T-cell (primary cell): Measurements from ENCODE around the gene TBC1D14. TPM values are rescaled to one million over a fixed set of nuclear protein-coding genes. Genes with fewer than 3 reads are reported as not detected.

ENCODE experiments used
- ATAC-seq, 4 experiments: fragments of 200-7000 bp in 3 of 4; fragments of 150-1000 bp in 1 of 4; cut with Tn5 transposase; replicated peaks in 1 of 4; 1 replicate in 3 of 4; 2 replicates in 1 of 4; pipeline ENCODE4 v1.10.0; 2021; ENCODE audit warnings: moderate library complexity in 3 of 4, mild to moderate bottlenecking in 2 of 4, moderate number of reproducible peaks in 1 of 4
- CTCF ChIA-PET, 2 donors: fragments of 300-600 bp; sonication (Branson Sonifier 250); formaldehyde crosslinking; loops; one replicate each; lab custom pipeline; 2022; ENCODE audit warnings: antibody characterized with exemption in 2 of 2; lab: Charles Lee
- POLR2A ChIA-PET, 2 donors: fragments of 300-600 bp; sonication (Branson Sonifier 250); formaldehyde crosslinking; loops; one replicate each; lab custom pipeline; 2022; ENCODE audit warnings: antibody characterized with exemption in 2 of 2; lab: Charles Lee
- DNase-seq, 35 experiments: peaks; one replicate each; pipeline versions ENCODE4 v3.0.0 to v3.0.0-alpha.2; 2013 to 2023
- H3K27ac ChIP-seq: one replicate; pipeline ENCODE4 v1.5.1; 2013; ENCODE audit warnings: low read length
- H3K27me3 ChIP-seq, 2 experiments: replicated peaks in 1 of 2; 1 replicate in 1 of 2; 2 replicates in 1 of 2; pipeline versions ENCODE4 v1.6.1 to v1.7.0; 2013; ENCODE audit warnings: low read length in 1 of 2, mixed read lengths in 1 of 2; ENCODE audit not compliant: control insufficient read depth in 2 of 2, insufficient read depth in 2 of 2; ENCODE audit errors: extremely low read depth in 1 of 2
- H3K36me3 ChIP-seq, 2 donors: 1 replicate in 1 of 2; 2 replicates in 1 of 2; pipeline versions ENCODE4 v1.6.1 to v1.7.0; 2013; ENCODE audit warnings: low read length in 1 of 2; ENCODE audit not compliant: control insufficient read depth in 2 of 2, insufficient read depth in 1 of 2; ENCODE audit errors: extremely low read depth in 1 of 2
- H3K4me1 ChIP-seq, 2 experiments: 1 replicate in 1 of 2; 2 replicates in 1 of 2; pipeline versions ENCODE4 v1.6.1 to v1.7.0; 2013; ENCODE audit warnings: low read length in 2 of 2, mixed read lengths in 1 of 2; ENCODE audit not compliant: insufficient read depth in 2 of 2, control insufficient read depth in 1 of 2; ENCODE audit errors: extremely low read depth in 1 of 2
- H3K4me3 ChIP-seq, 2 donors: 1 replicate in 1 of 2; 2 replicates in 1 of 2; pipeline versions ENCODE4 v1.5.1 to v1.7.0; 2013; ENCODE audit warnings: mild to moderate bottlenecking in 2 of 2, low read length in 1 of 2, moderate library complexity in 1 of 2; ENCODE audit not compliant: control insufficient read depth in 1 of 2; ENCODE audit errors: extremely low read depth in 1 of 2
- H3K9me3 ChIP-seq: 2 replicates; pipeline ENCODE4 v1.7.0; 2013
- H3K27ac Mint-ChIP-seq, 2 donors: one replicate each; pipeline ENCODE4 v1.8.0; 2020 to 2021; ENCODE audit warnings: mild to moderate bottlenecking in 2 of 2, mixed read lengths in 2 of 2
- H3K27me3 Mint-ChIP-seq, 2 donors: one replicate each; pipeline ENCODE4 v1.8.0; 2021 to 2022; ENCODE audit warnings: mixed read lengths in 2 of 2
- H3K36me3 Mint-ChIP-seq: one replicate; pipeline ENCODE4 v1.8.0; 2021; ENCODE audit warnings: mixed read lengths
- H3K4me1 Mint-ChIP-seq, 3 donors: one replicate each; pipeline ENCODE4 v1.8.0; 2020 to 2022; ENCODE audit warnings: mixed read lengths in 3 of 3, mild to moderate bottlenecking in 1 of 3
- H3K4me3 Mint-ChIP-seq, 3 donors: one replicate each; pipeline ENCODE4 v1.8.0; 2020 to 2022; ENCODE audit warnings: mild to moderate bottlenecking in 3 of 3, mixed read lengths in 3 of 3, moderate library complexity in 3 of 3
- H3K9me3 Mint-ChIP-seq, 3 donors: one replicate each; pipeline ENCODE4 v1.8.0; 2020 to 2022; ENCODE audit warnings: mixed read lengths in 3 of 3
- WGBS: methylation state at CpG from one replicate; pipeline ENCODE4 v1.1.5; 2013; ENCODE audit warnings: missing lambda C conversion rate; ENCODE audit not compliant: insufficient coverage; 5-methylcytosine and 5-hydroxymethylcytosine counted together
- total RNA-seq, 35 experiments: library from RNA in 6 of 35; stranded (reverse) in 6 of 35; fragments of 120-200 nt in 1 of 35; gene quantifications; one replicate each; pipeline versions ENCODE4 v1.2.1 to v1.2.4 and lab custom pipeline; 2013 to 2026

Gene TBC1D14
- total RNA-seq, 5 donors from 2014 or later (not counting 1 experiment from before 2014, with no cell fraction given): 44.2 to 73.8 (median 62.3) TPM

DNA sequence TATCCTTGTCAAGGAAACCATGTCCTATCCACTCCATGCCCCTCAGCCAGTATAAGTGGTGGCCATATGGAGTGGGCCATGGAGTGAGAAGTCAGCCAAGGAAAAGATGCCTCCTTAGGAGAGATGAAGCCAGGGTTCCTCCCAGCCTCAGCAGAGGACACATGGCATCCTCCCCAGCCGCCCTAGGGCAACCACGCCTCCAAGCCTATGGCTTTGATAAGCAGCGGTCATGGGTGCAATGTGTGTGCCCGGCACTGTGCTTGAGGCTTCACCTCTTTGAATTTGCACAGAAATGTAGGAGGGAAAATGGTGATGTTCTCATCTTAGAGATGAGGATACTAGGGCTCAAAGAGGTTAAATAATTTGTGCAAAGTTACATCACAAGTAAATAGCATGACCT, 34.6 kb upstream of the TBC1D14 start:
- no peak overlapping the region for H3K4me3 Mint-ChIP-seq
- peaks cover 16 to 81% of the 10 kb centered on the region in 2 donors for H3K36me3 ChIP-seq

DNA sequence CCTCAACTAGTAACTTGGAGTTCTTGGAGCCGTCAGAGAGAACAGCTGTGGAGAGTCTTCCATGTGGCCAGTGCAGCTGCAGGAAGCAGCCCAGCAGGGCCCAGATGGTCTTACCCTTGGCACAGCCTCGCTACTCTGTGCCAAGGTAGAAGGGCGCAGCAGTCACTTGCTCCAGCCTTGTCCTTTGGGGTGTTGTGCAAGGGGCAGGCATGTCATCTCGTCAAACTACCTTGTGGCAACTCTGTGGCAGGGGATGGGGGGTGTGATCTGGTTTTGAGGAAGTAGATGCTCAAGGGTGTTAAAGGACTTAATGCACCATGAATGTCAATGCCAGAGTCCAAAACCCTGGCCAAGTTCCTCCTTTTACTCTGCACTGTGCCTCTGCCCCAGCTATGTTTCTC, 34.2 kb upstream of the TBC1D14 start:
- POLR2A ChIA-PET: interaction anchor here in 1 of 2 donors (0.5 kb wide), 1 partner anchor 158 kb away, joined by 4 read pairs; no protein-coding TSS in a partner anchor
- Mint-ChIP-seq H3K9me3 (no peaks in the 10 kb centered on the region), H3K36me3 (peaks cover 32% of the 10 kb centered on the region), H3K4me1 (peaks cover 5 to 7% (median 5%) of the 10 kb centered on the region in 3 donors), H3K4me3 (no peak overlapping the region), H3K27ac (no peak overlapping the region), H3K27me3 (no peaks in the 10 kb centered on the region)
- CTCF ChIA-PET: interaction anchor here (0.5 to 3.9 kb wide), 3 partner anchors 134 to 156 kb away, joined by 4 to 77 read pairs (median 64); partner anchors contain the start of gene BLOC1S4 (in 1 of the 2)
- WGBS: 82% methylated on average over 4 of the region's 4 CpGs
- ATAC-seq: no peak
- peak in 6 of 35 experiments; percentile 21 to 57 (median 31) for DNase-seq
- Histone ChIP-seq H3K27ac (no peak overlapping the region), H3K9me3 (no peaks in the 10 kb centered on the region), H3K27me3 (no peaks in the 10 kb centered on the region), H3K36me3 (peaks cover 19 to 83% of the 10 kb centered on the region in 2 donors), H3K4me3 (no peak overlapping the region), H3K4me1 (peaks cover 0 to 3% of the 10 kb centered on the region in 2 experiments)

More for the DNA sequence above, 34.6 kb upstream of the TBC1D14 start:
- Histone ChIP-seq H3K27me3 (no peaks in the 10 kb centered on the region), H3K4me3 (no peak overlapping the region), H3K9me3 (no peaks in the 10 kb centered on the region), H3K4me1 (peaks cover 0 to 3% of the 10 kb centered on the region in 2 experiments), H3K27ac (no peak overlapping the region)
- Mint-ChIP-seq H3K4me1 (peaks cover 5 to 7% (median 5%) of the 10 kb centered on the region in 3 donors), H3K9me3 (no peaks in the 10 kb centered on the region), H3K27ac (no peak overlapping the region), H3K36me3 (peaks cover 29% of the 10 kb centered on the region), H3K27me3 (no peaks in the 10 kb centered on the region)
- ATAC-seq (no peak), DNase-seq (no peak)
- 97% methylated on average over 4 of the region's 4 CpGs for WGBS
- CTCF ChIA-PET: interaction anchor here (0.5 to 3.9 kb wide), 6 partner anchors 9 to 168 kb away, joined by 4 to 77 read pairs (median 8); partner anchors contain the start of gene BLOC1S4 (in 1 of the 2)
- POLR2A ChIA-PET: interaction anchor here in 1 of 2 donors (0.5 kb wide), 1 partner anchor 24 kb away, joined by 8 read pairs; no protein-coding TSS in a partner anchor

DNA sequence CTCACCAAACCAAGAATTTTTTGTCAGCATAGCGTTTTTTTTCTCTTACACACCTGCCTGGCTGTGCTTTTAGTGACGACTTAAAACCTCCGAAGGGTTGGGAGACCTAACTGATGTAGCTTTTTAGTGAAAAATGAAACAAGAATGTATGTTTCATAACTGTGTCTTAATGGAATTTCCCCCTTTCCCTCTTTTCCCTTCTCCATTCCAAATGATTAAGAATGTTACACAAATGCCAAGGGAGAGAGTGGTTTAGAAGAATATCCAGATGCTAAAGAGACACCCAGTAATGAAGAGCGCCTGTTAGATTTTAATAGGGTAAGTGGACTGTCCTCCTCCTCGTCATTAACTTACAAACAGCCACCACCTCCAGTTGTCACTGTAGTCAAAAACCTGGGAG, 33.2 kb upstream of the TBC1D14 start:
- POLR2A ChIA-PET: interaction anchor here in 1 of 2 donors (0.7 kb wide), 1 partner anchor 145 kb away, joined by 3 read pairs; no protein-coding TSS in a partner anchor
- peaks cover 39% of the 10 kb centered on the region for H3K36me3 Mint-ChIP-seq

DNA sequence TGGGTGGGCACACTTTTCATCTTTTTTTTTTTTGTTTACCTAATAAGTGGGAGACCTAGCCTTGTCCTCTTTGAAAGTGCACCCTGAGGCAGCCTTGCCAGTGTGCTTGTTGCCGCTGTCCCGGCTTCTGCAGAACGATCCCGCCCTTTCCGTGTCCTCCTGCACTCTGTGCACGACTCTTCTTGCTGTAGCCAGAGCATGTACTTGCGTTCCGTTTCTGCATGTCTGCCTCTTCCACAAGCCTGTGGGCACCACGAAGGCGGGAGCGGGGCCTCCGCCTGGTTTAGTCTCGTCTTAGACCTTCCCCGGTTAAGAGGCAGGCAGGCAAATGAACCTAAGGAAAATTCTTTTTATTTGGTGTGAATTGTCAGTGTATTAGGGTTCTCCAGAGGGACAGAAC, 32.6 kb upstream of the TBC1D14 start:
- ATAC-seq (no peak), DNase-seq (no peak)
- WGBS: 100% methylated on average over 8 of the region's 14 CpGs
- ChIA-PET CTCF (interaction anchor here in 1 of 2 donors (1.0 kb wide), 1 partner anchor 159 kb away, joined by 10 read pairs; no protein-coding TSS in a partner anchor), POLR2A (no interaction called here)
- H3K4me1 ChIP-seq: peaks cover 0 to 3% of the 10 kb centered on the region in 2 experiments
- H3K4me3 ChIP-seq: no peak overlapping the region
- Mint-ChIP-seq H3K27ac (no peak overlapping the region), H3K4me1 (peaks cover 5 to 7% (median 5%) of the 10 kb centered on the region in 3 donors), H3K9me3 (no peaks in the 10 kb centered on the region), H3K36me3 (peaks cover 41% of the 10 kb centered on the region), H3K27me3 (no peaks in the 10 kb centered on the region), H3K4me3 (no peak overlapping the region)
- no peak overlapping the region for H3K27ac ChIP-seq
- peaks cover 19 to 91% of the 10 kb centered on the region in 2 donors for H3K36me3 ChIP-seq
- H3K9me3 ChIP-seq: no peaks in the 10 kb centered on the region
- no peaks in the 10 kb centered on the region for H3K27me3 ChIP-seq

More for the DNA sequence above, 33.2 kb upstream of the TBC1D14 start:
- no CpG with 5 or more reads among the region's 5 CpGs for WGBS
- Histone ChIP-seq H3K4me3 (no peak overlapping the region), H3K36me3 (peaks cover 19 to 91% of the 10 kb centered on the region in 2 donors), H3K27ac (no peak overlapping the region), H3K4me1 (peaks cover 0 to 3% of the 10 kb centered on the region in 2 experiments), H3K27me3 (no peaks in the 10 kb centered on the region), H3K9me3 (no peaks in the 10 kb centered on the region)
- DNase-seq: no peak
- CTCF ChIA-PET: interaction anchor here (1.0 to 1.1 kb wide), 3 partner anchors 159 to 203 kb away, joined by 3 to 10 read pairs (median 3); a partner anchor contains a TSS
- Mint-ChIP-seq H3K27me3 (no peaks in the 10 kb centered on the region), H3K4me3 (no peak overlapping the region), H3K9me3 (no peaks in the 10 kb centered on the region), H3K4me1 (peaks cover 5 to 7% (median 5%) of the 10 kb centered on the region in 3 donors), H3K27ac (no peak overlapping the region)
- ATAC-seq: no peak

DNA sequence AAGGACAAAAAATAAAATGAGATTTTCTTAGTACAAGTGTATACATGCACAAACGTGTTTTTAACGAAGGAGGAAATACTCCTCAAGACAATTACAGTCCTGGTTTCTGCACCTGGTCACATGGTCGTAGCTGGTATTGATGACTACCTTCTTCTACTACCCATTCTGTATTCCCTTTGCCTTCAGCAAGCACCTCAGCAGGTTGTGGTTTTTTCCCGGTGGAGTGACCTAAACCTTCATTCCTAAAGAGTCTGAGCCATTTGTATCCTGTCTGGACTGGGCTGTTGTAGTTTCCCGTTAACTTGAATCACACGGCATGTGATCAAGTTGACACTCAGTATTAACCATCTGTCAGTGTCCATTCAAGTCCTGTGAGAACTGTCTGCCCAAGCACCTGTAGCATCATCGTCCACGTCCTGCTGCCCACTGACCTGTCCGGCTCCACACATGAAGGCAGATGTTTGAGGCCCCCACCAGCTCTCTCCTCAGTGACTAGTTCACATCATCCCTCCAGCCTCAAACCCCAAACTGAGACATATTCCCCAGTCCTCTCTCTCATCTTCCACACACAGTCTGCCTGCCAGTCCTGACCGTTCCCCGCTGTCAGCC, 31.1 kb upstream of the TBC1D14 start:
- 86% methylated on average over 7 of the region's 11 CpGs for WGBS
- peaks cover 52% of the 10 kb centered on the region for H3K36me3 Mint-ChIP-seq
- POLR2A ChIA-PET: no interaction called here

DNA sequence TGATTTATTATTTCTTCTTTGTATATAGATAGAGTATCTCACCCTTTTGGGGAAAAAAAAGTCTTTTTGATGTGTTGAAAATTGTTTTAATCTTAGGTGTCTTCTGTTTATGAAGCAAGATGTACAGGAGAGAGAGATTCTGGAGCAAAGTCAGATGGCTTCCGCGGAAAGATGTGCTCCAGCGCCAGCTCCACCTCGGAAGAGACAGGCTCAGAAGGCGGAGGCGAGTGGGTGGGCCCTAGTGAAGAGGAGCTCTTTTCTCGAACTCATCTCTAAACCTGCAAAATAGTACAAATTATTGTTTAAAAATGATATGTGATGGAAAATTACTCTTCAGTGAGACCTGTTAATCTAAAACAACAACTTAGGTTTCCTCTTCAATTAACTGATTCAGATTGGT, 28.9 kb upstream of the TBC1D14 start:
- Histone ChIP-seq H3K27me3 (no peaks in the 10 kb centered on the region), H3K9me3 (no peaks in the 10 kb centered on the region), H3K27ac (no peak overlapping the region), H3K4me3 (no peak overlapping the region), H3K4me1 (no peaks in the 10 kb centered on the region), H3K36me3 (peaks cover 17 to 70% of the 10 kb centered on the region in 2 donors)
- Mint-ChIP-seq H3K27me3 (no peaks in the 10 kb centered on the region), H3K36me3 (peaks cover 52% of the 10 kb centered on the region), H3K9me3 (no peaks in the 10 kb centered on the region), H3K4me3 (no peak overlapping the region), H3K4me1 (no peaks in the 10 kb centered on the region), H3K27ac (no peak overlapping the region)
- ChIA-PET POLR2A (interaction anchor here in 1 of 2 donors (0.5 kb wide), 1 partner anchor 19 kb away, joined by 4 read pairs; no protein-coding TSS in a partner anchor), CTCF (no interaction called here)
- ATAC-seq (no peak), DNase-seq (no peak)
- WGBS: no CpG with 5 or more reads among the region's 7 CpGs

More for the DNA sequence above, 31.1 kb upstream of the TBC1D14 start:
- no peaks in the 10 kb centered on the region for H3K27me3 Mint-ChIP-seq
- Histone ChIP-seq H3K9me3 (no peaks in the 10 kb centered on the region), H3K27me3 (no peaks in the 10 kb centered on the region), H3K4me1 (peaks cover 0 to 3% of the 10 kb centered on the region in 2 experiments), H3K4me3 (no peak overlapping the region), H3K27ac (no peak overlapping the region), H3K36me3 (peaks cover 19 to 88% of the 10 kb centered on the region in 2 donors)
- no peaks in the 10 kb centered on the region for H3K9me3 Mint-ChIP-seq
- H3K4me1 Mint-ChIP-seq: peaks cover 3 to 7% (median 5%) of the 10 kb centered on the region in 3 donors
- H3K4me3 Mint-ChIP-seq: no peak overlapping the region
- no peak for DNase-seq
- H3K27ac Mint-ChIP-seq: no peak overlapping the region
- CTCF ChIA-PET: no interaction called here
- ATAC-seq: no peak
